ENCODE measurements around the gene KRT24. TPM values are rescaled to one million over a fixed set of nuclear protein-coding genes. Genes with fewer than 3 reads are reported as not detected.

KRT24 gene
- polyA plus RNA-seq, 1 donor from 2014 or later = 0.83 TPM

DNA sequence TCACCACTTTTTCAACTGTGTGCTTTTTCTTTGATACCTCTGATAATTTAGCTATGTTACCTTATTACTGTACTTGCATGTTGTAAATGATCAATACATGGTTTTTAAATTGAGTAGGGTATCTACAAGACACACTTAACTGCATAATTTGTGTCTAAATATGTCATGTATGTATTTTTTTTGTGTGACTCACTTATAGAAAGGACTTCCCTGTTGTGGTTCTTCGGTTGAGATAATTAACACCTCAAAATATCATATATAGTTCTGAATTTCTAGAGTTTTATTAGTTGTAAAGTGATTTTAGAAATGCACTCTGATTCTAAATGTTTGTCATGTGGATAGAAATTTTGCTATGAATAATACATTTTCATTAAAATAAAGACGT lies 24.0 kb downstream of the KRT24 start:
- no peaks in the 10 kb centered on the region for H3K27me3 ChIP-seq (ENCODE audit: insufficient read depth, low read depth, low read length)
- no peaks in the 10 kb centered on the region for H3K9me3 ChIP-seq (ENCODE audit: low read length)
- no peaks in the 10 kb centered on the region for H3K36me3 ChIP-seq (ENCODE audit: insufficient read depth, low read length)
- H3K79me2 ChIP-seq (replicated peaks; ENCODE audit: insufficient read depth, low read length) = no peaks in the 10 kb centered on the region
- no peak overlapping the region for H2AFZ ChIP-seq (ENCODE audit: low read depth, low read length)
- H3K4me2 ChIP-seq (ENCODE audit: low read length) = no peak overlapping the region
- no peaks in the 10 kb centered on the region for H3K9me2 ChIP-seq (ENCODE audit: insufficient read depth, low read length)
- TF ChIP-seq CTCF (IDR thresholded peaks at IDR 0.05; ENCODE audit: poor library complexity, severe bottlenecking) (no peak), TAF1 (IDR thresholded peaks at IDR 0.05; ENCODE audit: low read depth) (no peak), EP300 (conservative IDR thresholded peaks at IDR 0.05; ENCODE audit: poor library complexity, severe bottlenecking) (no peak), EZH2 (IDR thresholded peaks at IDR 0.05; ENCODE audit: borderline replicate concordance, insufficient read depth, low read length, poor library complexity, severe bottlenecking) (no peak), REST (IDR thresholded peaks at IDR 0.05; ENCODE audit: borderline replicate concordance) (no peak), SMC3 (conservative IDR thresholded peaks at IDR 0.05; ENCODE audit: poor library complexity) (no peak), RAD21 (conservative IDR thresholded peaks at IDR 0.05) (no peak), MXI1 (conservative IDR thresholded peaks at IDR 0.05; ENCODE audit: poor library complexity, severe bottlenecking) (no peak), POLR2AphosphoS5 (IDR thresholded peaks at IDR 0.05) (no peak)
- no peak overlapping the region for H3K27ac ChIP-seq (ENCODE audit: low read length)
- H4K20me1 ChIP-seq (ENCODE audit: insufficient read depth) = no peaks in the 10 kb centered on the region
- no peak overlapping the region for H3K9ac ChIP-seq (ENCODE audit: low read length)
- no peaks in the 10 kb centered on the region for H3F3A ChIP-seq (ENCODE audit: insufficient read depth, low read length, poor library complexity, severe bottlenecking)
- H3K4me3 ChIP-seq (ENCODE audit: low read length) = no peak overlapping the region

- Histone ChIP-seq H3F3A (ENCODE audit: insufficient read depth, low read length, poor library complexity, severe bottlenecking) (no peaks in the 10 kb centered on the region), H3K9ac (ENCODE audit: low read length) (no peak overlapping the region), H3K4me2 (ENCODE audit: low read length) (no peak overlapping the region), H3K4me3 (ENCODE audit: low read length) (no peak overlapping the region), H3K27me3 (ENCODE audit: insufficient read depth, low read depth, low read length) (no peaks in the 10 kb centered on the region), H3K9me2 (ENCODE audit: insufficient read depth, low read length) (no peaks in the 10 kb centered on the region), H3K27ac (ENCODE audit: low read length) (no peak overlapping the region), H3K79me2 (replicated peaks; ENCODE audit: insufficient read depth, low read length) (no peaks in the 10 kb centered on the region), H3K36me3 (ENCODE audit: insufficient read depth, low read length) (no peaks in the 10 kb centered on the region), H4K20me1 (ENCODE audit: insufficient read depth) (no peaks in the 10 kb centered on the region), H3K9me3 (ENCODE audit: low read length) (no peaks in the 10 kb centered on the region), H2AFZ (ENCODE audit: low read depth, low read length) (no peak overlapping the region)
- no peak for TF ChIP-seq MXI1 (conservative IDR thresholded peaks at IDR 0.05; ENCODE audit: poor library complexity, severe bottlenecking)
- no peak for TF ChIP-seq RAD21 (conservative IDR thresholded peaks at IDR 0.05)
- no peak for TF ChIP-seq EZH2 (IDR thresholded peaks at IDR 0.05; ENCODE audit: borderline replicate concordance, insufficient read depth, low read length, poor library complexity, severe bottlenecking)
- TF ChIP-seq CTCF (IDR thresholded peaks at IDR 0.05; ENCODE audit: poor library complexity, severe bottlenecking) = no peak
- TF ChIP-seq EP300 (conservative IDR thresholded peaks at IDR 0.05; ENCODE audit: poor library complexity, severe bottlenecking) = no peak
- TF ChIP-seq REST (IDR thresholded peaks at IDR 0.05; ENCODE audit: borderline replicate concordance) = no peak
- no peak for TF ChIP-seq SMC3 (conservative IDR thresholded peaks at IDR 0.05; ENCODE audit: poor library complexity)
- TF ChIP-seq POLR2AphosphoS5 (IDR thresholded peaks at IDR 0.05) = no peak
- TF ChIP-seq TAF1 (IDR thresholded peaks at IDR 0.05; ENCODE audit: low read depth) = no peak
Observed at GRCh38 chr17:40678902-40679522, 24.5 kb downstream of the KRT24 start.
